HG03159 (cell line): Measurements from ENCODE around the gene UBE2D3.

Experiments
- ATAC-seq: cut with Tn5 transposase; IDR thresholded peaks from one replicate; pipeline ENCODE4 v1.9.1; 2021; ENCODE audit warnings: mild to moderate bottlenecking, moderate library complexity; ENCODE audit not compliant: unreplicated experiment

UBE2D3 gene

GRCh38 chr4:102758241-102759160, 68.8 kb downstream of the UBE2D3 start:
- no peak for ATAC-seq

DNA sequence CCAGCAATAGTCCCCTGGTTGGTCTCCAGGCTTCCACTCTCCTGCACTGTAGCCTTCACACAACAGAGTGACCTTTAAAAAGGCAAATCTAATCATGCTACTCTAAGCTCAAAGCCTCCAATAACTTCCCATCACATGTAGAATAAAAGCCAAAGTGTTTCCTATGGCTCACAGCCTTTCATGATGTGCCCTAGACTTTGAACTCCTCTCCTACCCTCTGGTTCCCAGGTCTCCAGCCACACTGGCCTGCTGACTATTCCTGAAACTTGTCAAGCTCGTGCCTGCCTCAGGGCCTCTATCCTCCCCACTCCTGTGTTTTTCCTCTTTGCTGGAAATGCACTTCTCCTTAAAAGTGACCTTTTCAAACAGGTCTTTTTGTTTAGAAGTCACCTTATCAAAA, 69.7 kb downstream of the UBE2D3 start:
- no peak for ATAC-seq

GRCh38 chr4:102754044-102754443, 73.3 kb downstream of the UBE2D3 start:
- no peak for ATAC-seq

DNA sequence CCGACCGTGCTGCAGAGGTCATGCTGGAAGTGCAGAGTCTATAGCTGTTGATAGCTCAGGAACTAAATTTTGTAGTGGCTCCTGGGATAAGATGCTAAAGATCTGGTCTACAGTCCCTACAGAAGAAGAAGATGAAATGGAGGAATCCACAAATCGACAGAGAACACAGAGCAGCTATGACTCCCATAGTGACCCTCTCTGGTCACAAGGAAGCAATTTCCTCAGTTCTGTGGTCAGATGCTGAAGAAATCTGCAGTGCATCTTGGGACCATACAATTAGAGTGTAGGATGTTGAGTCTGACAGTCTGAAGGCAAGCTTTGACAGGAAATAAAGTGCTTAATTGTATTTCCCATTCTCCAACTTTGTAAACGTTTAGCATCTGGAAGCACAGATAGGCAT, 75.4 kb downstream of the UBE2D3 start:
- no peak for ATAC-seq
